HG02970 (cell line): Measurements from ENCODE around the gene COL19A1.
"Not testable (repeated sequence)": the region's sequence is repeated elsewhere in the genome, so short reads cannot be mapped to it uniquely, and the experiment has no call there.

Experiments used
- ATAC-seq: cut with Tn5 transposase; IDR thresholded peaks from one replicate; pipeline ENCODE4 v1.9.1; 2021; ENCODE audit warnings: mild to moderate bottlenecking, moderate library complexity, moderate number of reproducible peaks; ENCODE audit not compliant: unreplicated experiment, low FRiP score

Gene COL19A1

DNA sequence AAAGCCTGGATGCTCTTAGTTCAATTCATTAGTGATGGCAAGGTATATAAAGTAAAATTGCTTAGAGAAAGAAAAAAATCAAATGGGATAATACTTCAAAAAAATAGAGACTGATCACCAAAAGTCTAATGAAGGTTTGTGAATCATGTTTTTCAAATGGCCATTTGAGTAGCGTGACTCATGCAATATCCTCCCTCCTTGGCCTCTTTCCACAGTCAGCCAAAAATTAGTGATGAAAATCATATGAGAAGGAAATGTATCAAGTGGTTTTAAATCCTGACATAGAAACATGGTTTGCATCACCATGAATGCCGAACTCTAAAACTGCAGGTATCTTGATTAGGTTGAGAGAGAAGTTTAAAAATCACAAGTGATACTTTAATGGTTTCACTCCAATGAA is 1.2 kb upstream of the COL19A1 start:
- ATAC-seq: no peak

DNA sequence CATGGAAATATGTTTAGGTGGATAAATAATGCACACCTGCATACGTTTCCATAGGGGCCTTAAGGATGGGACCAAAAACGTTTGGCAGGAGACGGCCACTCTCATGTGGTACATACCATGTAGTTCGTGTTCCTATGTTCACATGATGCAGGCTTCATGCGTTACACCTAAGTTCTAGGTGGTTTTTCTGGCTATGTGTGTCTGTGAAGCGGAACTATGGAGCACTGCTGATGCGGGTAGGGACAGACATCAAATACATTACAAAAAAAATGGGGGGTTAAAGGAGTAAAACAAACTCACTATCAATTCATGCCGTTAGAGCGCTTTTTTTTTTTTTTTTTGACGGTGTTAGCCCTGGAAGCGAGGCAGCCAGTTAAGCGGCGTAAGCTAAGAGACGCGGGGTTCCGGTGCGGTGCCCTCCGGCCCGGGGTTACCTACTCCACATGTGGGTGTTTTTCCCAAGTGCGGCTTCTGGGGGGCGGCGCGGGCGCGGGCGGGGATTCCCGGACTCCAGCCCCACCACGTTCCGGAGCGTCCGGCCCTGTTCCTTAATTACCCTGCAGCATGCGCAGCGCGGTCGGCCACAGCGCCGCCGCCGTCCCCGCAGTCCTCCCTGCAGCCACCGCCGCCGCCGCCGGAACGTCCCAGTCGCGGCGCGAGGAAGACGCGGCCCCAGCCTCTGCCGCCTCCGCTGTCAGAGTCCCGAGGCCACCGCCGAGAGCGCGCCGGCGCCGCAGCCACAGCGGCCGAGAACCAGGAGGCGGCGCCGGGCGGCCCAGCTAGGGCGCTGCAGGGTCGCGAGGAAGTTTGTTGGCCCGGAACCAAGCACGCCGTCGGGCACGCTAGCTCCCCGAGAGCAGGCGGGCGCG is 648 bp downstream of the COL19A1 start:
- ATAC-seq: peak; percentile 57

DNA sequence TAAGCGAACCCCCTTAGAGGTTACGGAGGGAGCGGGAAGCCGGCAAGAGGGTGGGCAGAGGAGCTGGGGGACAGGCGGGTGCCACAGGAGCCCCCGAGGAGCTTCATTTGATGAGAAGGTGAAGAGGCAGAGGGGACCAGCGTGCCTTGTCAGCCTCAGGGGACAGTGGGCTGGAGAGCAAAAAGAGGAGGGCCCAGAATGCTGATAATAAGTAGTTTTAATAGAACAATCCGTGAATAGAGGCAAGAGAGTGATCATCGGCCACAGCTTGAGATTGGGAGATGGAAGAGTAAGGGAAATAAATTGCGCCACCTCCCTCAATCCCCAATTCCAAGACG is 1.3 kb downstream of the COL19A1 start:
- ATAC-seq: no peak

DNA sequence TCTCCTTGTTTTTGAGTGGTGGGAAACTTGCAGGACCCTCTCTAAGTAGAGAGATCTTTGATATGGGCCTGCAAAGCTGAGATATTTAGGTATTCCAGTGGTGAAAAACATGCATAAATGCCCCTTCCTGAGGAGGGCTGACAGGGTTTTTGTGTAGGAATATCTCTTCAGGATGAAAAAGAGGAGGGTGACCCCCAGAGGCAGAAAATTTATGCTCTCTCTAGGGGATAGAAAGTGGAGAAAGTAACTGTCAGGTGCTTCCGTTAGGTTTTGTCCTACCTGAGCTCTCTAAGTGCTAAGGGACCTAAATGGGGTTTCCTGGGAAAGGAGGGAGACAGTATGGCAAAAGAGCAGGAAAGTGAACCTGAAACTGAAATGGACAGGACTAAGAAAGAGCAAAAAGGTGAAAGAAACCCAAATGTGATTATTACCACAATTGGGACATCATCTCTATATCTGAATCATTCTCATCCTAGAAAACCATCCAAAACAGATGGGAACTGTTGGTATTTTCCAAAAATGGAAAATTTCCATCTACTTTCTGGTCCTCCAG is 2.0 kb downstream of the COL19A1 start:
- ATAC-seq: no peak

DNA sequence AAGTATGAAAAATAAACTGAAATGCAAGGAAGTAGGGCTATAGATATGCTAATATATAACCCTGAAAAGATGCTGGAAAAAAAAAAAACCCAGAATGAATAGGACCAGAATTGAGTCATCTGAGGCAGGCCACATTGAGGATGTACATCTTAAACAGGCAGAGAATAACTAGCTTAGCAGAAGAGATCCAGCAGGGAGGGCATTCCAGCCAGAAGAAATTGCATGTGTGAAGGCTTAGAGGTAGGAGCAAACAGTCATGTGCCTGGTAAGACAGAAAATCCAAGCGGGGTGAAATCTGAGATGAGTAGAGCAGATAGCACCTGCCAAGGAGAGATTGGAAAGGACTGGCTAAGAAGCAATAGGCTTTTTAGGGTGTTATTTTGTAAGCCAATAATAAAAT is 2.6 kb downstream of the COL19A1 start:
- ATAC-seq: no peak

DNA sequence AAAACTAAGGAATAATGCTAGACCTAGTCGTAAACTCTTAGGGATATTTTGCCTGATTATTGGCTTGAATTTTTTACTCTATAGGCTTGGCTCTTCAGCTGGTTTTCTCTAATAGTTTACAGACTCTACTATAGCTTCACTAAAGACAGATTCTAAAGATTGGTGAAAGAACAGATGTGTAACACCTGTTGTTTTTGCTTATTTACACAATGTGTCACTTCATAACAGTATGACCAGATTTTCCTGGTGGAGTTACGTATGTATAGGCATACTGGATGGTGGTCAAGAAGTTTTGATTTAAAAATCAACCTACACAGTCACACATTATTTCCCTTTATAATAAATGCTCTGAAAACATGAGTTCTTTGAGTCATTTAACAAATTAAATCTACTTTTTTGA is 4.8 kb downstream of the COL19A1 start:
- no peak for ATAC-seq

DNA sequence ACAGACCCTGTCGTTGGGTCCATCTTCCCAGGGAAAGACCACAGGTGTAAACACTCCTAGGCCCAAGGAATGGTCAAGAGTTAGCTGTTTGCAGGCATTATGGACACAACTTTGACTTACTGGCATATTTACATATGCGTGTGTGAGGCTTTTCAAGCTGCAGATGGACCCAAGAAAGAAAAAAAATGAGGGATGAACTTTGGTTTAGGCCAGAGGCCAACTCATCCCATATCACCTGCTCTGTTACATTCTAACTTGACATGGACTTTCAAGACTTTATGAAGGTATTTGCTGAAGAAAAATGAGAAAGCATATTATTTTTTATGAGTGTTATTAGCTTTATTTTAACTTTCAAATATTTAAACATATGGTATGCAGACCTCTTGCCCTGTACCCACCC is 6.9 kb downstream of the COL19A1 start:
- ATAC-seq: no peak

DNA sequence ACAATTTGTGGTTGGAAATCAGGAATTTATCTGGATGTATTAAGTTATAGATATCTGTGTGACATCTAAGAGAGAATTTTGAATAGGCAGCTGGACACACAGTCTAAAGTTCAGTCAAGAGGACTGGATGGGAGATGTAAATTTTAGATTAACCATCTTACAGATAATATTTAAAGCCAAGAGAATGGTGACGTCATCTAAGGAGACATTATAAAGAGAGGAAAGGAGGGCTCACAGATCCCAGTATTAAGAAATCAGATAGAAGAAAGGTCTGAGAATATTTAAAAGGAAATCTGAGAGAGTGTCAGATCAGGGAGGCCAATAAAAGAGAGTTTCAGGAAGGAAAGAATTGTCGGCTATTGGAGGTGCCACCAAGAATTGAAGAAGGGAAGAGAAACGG is 9.4 kb downstream of the COL19A1 start:
- ATAC-seq: no peak

DNA sequence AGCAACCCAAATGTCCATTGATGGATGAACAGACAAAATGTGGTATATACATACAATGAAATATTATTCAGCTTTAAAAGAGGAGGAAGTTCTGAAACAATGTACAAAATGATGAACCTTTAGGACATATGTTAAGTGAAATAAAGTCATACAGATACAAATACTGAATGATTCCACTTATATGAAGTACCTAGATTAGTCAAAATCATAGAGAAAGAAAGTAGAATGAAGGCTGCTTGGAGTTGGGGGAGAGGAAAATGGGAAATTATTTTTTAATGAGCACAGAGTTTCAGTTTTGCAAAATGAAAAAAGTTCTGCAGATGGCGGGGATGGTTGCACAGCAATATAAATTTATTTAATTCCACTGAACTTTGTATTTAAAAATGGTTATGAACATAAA is 12.4 kb downstream of the COL19A1 start:
- ATAC-seq: no peak

DNA sequence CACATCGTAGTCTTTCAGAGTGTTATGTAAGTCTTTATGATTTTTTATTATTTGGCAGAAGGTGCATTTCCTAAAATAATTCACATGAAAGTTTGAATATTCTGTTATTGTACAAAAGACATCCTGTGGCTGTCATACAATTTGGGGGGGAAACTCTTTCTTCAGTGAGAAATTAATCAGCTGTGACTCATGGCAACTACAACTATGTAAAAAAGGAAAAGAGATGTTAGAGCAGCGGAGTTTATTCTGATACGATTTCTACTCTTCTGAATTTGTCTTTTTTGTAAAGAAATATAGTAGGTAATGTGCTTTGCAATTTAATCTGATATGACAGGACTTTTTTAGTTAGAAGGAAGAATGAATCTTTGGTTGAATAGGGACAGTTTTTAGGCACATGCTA is 14.2 kb downstream of the COL19A1 start:
- no peak for ATAC-seq

DNA sequence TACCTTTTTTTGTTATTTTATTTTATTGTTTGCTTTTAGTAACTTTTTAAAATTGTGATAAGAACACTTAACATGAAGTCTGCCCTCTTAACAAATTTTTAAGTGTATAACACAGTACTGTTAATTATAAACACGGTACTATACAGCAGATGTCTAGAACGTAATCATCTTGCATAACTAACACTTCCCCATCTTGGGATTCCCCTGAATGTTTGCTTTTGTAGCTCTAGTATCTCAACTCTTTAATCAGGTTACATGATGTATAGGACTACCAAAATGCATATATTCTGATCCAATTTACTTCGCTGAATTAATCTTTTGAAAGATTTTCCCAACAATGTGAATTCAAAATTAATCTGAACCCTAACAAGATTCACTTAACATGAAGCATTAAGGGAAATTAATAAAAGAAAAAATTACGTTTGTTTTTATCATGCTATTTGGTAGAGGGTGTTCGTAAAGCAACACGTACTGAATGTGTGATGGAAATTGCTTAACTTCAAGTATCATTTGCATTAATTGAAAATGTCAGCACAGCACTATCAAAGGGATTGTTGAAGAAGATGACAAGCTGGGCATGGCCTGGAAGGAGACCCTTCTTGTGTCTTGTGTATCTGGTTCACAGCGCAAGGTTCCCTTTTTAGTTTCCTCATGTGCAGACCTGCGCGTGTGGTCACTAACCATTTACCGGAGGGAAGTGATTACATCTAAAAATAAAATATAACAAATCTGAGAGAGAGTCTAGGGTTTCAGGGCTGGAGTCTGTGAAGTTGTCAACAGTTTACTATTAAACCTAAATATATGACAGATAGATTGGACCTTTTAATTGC is 15.2 kb downstream of the COL19A1 start:
- ATAC-seq: peak; percentile 73

DNA sequence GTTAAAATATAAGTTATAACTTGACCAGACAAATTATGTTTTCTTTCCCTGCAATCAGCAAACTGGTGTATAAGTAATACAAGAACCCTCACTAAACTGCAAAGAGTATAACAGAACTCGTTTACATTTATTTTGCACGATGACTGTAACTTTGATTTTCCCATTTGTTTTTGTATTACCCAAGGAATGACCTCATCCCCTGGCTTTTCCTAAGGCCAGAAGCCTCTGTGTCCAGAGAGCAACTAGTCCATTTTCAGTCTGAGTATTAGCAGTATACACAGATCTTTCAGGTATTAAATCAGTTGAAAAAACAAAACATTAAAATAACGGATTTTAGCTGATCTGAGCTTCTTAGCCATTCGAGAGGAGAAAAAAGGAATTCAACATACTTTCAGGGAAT is 17.2 kb downstream of the COL19A1 start:
- no peak for ATAC-seq

DNA sequence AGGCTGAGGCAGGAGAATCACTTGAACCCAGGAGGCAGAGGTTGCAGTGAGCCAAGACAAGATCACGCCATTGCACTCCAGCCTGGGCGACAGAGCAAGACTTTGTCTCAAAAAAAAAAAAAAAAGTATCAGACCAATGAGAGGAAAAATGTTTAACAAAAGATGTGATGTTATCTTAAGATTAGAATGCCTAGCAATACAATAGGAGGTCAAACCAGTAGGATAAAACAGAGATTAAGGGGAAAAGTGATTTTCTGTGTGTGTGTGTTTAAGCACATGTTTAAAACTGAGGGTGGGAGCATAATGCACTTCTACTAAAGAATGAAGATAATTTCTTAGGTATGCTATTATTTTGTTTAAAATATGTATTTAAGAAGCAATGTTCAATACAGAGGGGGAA is 17.9 kb downstream of the COL19A1 start:
- ATAC-seq: no peak

DNA sequence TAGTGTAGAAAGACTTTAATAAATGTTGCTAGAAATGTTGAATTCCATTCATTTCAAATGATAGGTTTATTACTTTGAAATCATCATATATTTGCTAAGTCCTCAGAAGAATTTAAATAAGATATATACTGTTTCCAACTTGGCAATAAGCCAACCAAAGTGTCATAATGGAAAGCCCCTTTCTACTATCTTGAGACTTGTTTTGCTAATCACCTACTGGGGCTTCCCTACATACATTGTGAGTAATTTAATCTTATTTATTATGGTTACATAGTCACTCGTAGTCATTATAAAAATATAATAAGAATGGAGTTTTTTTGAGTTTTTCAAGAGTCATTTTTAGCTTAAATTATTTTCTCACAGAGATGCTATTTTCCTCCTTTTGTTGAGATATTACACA is 20.7 kb downstream of the COL19A1 start:
- no peak for ATAC-seq

DNA sequence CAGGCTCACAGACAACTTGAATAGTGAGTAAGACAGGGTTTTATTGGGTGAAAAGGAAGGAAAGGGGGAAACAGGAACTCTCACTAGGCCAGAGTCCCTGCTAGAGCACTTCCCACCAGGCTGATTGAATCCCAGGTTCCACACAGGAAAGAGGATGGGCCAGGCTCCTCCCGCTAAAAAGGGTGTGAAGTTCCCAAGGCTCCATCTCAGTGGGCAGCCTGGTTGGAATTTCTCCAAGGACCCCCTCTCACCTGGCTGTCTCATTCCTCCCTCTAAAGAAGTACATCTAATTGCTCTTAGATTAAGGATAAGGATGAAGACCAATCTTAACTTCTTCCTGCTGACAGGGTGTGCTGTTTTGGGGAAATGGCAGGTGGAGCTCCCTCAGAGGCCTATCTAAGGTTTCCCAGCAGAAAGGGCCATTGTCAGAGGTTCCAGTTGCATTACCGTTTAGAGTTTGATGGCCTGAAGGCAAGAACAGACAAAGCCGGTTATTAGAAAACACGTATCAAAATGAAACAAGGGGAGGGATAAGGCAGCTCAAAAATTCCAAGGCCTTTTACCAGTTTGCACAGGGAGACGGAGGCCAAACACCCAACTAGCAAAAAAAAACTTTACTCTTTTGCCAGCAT is 21.5 kb downstream of the COL19A1 start:
- no peak for ATAC-seq

DNA sequence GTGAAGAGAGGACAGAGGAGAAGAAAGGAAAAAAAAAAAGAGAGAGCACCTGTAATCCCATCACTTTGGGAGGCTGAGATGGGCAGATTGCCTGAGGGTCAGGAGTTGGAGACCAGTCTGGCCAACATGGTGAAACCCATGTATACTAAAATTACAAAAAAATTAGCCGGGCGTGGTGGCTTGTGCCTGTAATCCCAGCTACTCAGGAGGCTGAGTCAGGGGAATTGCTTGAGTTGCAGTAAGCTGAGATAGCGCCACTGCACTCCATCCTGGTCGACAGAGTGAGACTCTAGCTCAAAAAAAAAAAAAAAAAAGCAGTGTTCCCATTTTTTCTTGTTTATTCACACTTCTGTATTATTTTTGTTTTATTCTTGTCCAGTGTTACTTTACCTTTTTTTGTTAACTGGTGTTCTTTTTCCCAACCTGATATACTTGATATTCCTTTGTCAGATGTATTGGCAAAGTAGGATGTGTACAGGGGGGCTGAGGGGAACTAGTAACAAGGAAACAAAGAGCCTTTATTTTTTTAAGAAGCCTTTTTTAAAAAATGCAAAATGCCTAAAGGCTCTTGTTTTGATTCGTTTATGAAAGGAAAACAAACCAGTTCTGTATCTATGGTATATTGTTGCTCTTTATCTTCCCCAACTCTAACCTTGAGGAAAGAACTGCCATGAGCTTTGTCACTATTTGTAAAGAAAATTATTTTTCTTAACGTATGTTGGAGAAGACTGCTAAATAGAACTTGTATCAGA is 22.3 kb downstream of the COL19A1 start:
- ATAC-seq: no peak

DNA sequence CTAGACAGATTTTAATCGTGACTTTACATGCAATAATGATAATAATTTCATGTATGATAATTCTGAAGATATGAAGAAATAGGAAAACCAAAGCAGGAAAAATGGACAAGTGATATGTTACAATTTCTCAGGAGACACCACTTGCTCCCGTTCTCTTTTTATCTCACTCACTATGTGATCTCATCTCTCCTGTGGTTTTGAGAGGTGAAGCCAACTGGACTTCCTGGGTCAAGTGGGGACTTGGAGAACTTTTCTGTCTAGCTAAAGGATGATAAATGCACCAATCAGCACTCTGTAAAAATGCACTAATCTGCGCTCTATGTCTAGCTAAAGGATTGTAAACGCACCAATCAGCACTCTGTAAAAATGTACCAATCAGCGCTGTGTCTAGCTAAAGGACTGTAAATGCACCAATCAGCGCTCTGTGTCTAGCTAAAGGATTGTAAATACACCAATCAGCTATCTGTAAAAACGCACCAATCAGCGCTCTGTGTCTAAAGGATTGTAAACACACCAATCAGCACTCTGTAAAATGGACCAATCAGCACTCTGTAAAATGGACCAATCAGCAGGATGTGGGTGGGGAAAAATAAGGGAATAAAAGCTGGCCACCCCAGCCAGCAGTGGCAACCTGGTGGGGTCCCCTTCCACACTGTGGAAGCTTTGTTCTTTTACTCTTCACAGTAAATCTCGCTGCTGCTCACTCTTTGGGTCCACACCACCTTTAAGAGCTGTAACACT is 23.0 kb downstream of the COL19A1 start:
- ATAC-seq: not testable (repeated sequence)

DNA sequence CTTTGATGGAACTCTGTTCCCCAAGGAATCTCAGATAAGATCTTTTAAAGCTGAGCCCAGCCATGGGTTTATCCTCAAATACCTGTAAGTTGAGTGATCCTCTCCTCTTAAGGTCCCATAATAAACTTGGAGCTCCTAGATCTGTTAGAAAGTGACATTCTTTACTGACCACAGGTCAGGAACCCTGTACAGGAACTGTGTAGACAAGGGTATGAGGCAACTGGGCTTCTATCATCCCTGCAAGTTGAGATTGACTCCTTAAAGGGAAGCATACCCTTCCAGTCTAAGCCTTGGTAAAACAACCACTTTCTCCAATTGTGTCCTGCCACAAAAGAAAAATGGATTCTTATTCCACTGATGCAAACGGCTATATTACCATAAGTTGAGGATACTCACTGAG is 26.2 kb downstream of the COL19A1 start:
- not testable (repeated sequence) for ATAC-seq

DNA sequence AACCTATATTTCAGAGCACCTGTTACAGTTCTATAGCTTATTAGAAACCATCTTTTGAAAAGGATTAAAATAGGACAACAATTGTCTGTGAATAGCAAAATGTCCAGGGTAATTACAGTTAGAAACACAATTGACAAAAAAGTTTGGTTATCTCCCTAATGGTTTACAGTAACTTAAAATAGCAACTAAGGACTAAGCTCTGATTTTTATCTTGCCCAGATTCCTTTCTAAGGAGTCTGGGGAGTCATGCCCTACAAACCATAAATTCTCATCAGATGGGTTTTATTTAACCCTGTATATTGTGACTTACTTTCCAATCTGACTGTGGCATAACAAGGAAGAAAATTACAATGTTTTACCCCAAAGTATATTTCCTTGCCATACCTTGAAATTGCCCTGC is 26.9 kb downstream of the COL19A1 start:
- ATAC-seq: not testable (repeated sequence)
